Liver (tissue), 9 donors: ENCODE measurements around the gene TMEM234. TPM values are rescaled to one million over a fixed set of nuclear protein-coding genes. Genes with fewer than 3 reads are reported as not detected.
A peak's percentile ranks its signal among the peaks of the same experiment; 100 is the strongest.

ENCODE experiments used
- DNase-seq: peaks from one replicate; pipeline ENCODE4 v3.0.0-alpha.2; 2017; ENCODE audit warnings: low spot score
- H3K27ac ChIP-seq, 2 donors: one replicate each; pipeline ENCODE4 v1.7.0; 2013; ENCODE audit warnings: inconsistent platforms in 2 of 2, low read length in 2 of 2, control low read depth in 1 of 2, low read depth in 1 of 2, mild to moderate bottlenecking in 1 of 2
- H3K27me3 ChIP-seq, 4 donors: one replicate each; pipeline versions ENCODE4 v1.6.1 to v1.7.0; 2013; ENCODE audit warnings: low read length in 3 of 4, inconsistent platforms in 1 of 4, mild to moderate bottlenecking in 1 of 4, moderate library complexity in 1 of 4; ENCODE audit not compliant: control insufficient read depth in 4 of 4, insufficient read depth in 4 of 4
- H3K36me3 ChIP-seq, 4 donors: one replicate each; pipeline versions ENCODE4 v1.6.1 to v1.7.0; 2013; ENCODE audit warnings: low read length in 3 of 4, mild to moderate bottlenecking in 3 of 4, low read depth in 1 of 4, moderate library complexity in 1 of 4; ENCODE audit not compliant: control insufficient read depth in 4 of 4, insufficient read depth in 3 of 4
- H3K4me1 ChIP-seq, 4 donors: one replicate each; pipeline versions ENCODE4 v1.6.1 to v1.7.0; 2013; ENCODE audit warnings: low read length in 3 of 4, mild to moderate bottlenecking in 3 of 4, moderate library complexity in 1 of 4; ENCODE audit not compliant: control insufficient read depth in 4 of 4, insufficient read depth in 4 of 4
- H3K4me3 ChIP-seq, 3 donors: one replicate each; pipeline versions ENCODE4 v1.6.1 to v1.7.0; 2013; ENCODE audit warnings: low read length in 3 of 3, control low read depth in 1 of 3, low read depth in 1 of 3, mild to moderate bottlenecking in 1 of 3
- H3K9ac ChIP-seq, 2 donors: one replicate each; pipeline ENCODE4 v1.7.0; 2013; ENCODE audit warnings: low read length in 2 of 2, mild to moderate bottlenecking in 2 of 2, moderate library complexity in 2 of 2, control low read depth in 1 of 2, low read depth in 1 of 2
- H3K9me3 ChIP-seq, 4 donors: one replicate each; pipeline versions ENCODE4 v1.6.1 to v1.7.0; 2013; ENCODE audit warnings: low read length in 3 of 4; ENCODE audit not compliant: control insufficient read depth in 4 of 4
- ATF3 ChIP-seq: IDR thresholded peaks from 2 replicates; pipeline ENCODE4 v1.6.1; 2016; ENCODE audit warnings: antibody characterized with exemption
- CTCF ChIP-seq: fragments of 150-350 bp; IDR thresholded peaks from 2 replicates; pipeline ENCODE4 v1.5.1; 2017; ENCODE audit warnings: improper control_type of control experiment, low read depth, low read length; ENCODE audit not compliant: missing input control
- EGR1 ChIP-seq, 2 donors: IDR thresholded peaks; 2 replicates each; pipeline ENCODE4 v1.6.1; 2016 to 2018; ENCODE audit warnings: antibody characterized with exemption in 2 of 2, low read depth in 2 of 2
- FOXA2 ChIP-seq: IDR thresholded peaks from 2 replicates; pipeline ENCODE4 v1.6.1; 2016; ENCODE audit warnings: antibody characterized with exemption
- GABPA ChIP-seq, 2 donors: IDR thresholded peaks in 1 of 2; conservative IDR thresholded peaks in 1 of 2; 2 replicates each; pipeline ENCODE4 v1.6.1; 2016; ENCODE audit warnings: antibody characterized with exemption in 2 of 2, mild to moderate bottlenecking in 1 of 2, moderate library complexity in 1 of 2
- HNF4A ChIP-seq, 2 donors: conservative IDR thresholded peaks; 2 replicates each; pipeline ENCODE4 v1.6.1; 2016; ENCODE audit warnings: antibody characterized with exemption in 2 of 2, mild to moderate bottlenecking in 2 of 2
- HNF4G ChIP-seq: IDR thresholded peaks from 2 replicates; pipeline ENCODE4 v1.6.1; 2016; ENCODE audit warnings: antibody characterized with exemption
- JUND ChIP-seq, 2 donors: IDR thresholded peaks; 2 replicates each; pipeline ENCODE4 v1.6.1; 2016; ENCODE audit warnings: antibody characterized with exemption in 2 of 2
- MAX ChIP-seq: IDR thresholded peaks from 2 replicates; pipeline ENCODE4 v1.6.1; 2016; ENCODE audit warnings: antibody characterized with exemption
- NR2F2 ChIP-seq: IDR thresholded peaks from 2 replicates; pipeline ENCODE4 v1.6.1; 2016; ENCODE audit warnings: antibody characterized with exemption
- RAD21 ChIP-seq, 2 donors: IDR thresholded peaks; 2 replicates each; pipeline ENCODE4 v1.6.1; 2016; ENCODE audit warnings: antibody characterized with exemption in 2 of 2, mild to moderate bottlenecking in 2 of 2
- REST ChIP-seq: IDR thresholded peaks from 2 replicates; pipeline ENCODE4 v1.6.1; 2016; ENCODE audit warnings: antibody characterized with exemption, mild to moderate bottlenecking
- RXRA ChIP-seq, 2 donors: IDR thresholded peaks; 2 replicates each; pipeline ENCODE4 v1.6.1; 2017 to 2018; ENCODE audit warnings: antibody characterized with exemption in 2 of 2, mild to moderate bottlenecking in 1 of 2
- SP1 ChIP-seq: IDR thresholded peaks from 2 replicates; pipeline ENCODE4 v1.6.1; 2018; ENCODE audit warnings: antibody characterized with exemption, mild to moderate bottlenecking
- TAF1 ChIP-seq: conservative IDR thresholded peaks from 2 replicates; pipeline ENCODE4 v1.6.1; 2016; ENCODE audit warnings: antibody characterized with exemption, mild to moderate bottlenecking
- YY1 ChIP-seq: IDR thresholded peaks from 2 replicates; pipeline ENCODE4 v1.6.1; 2016; ENCODE audit warnings: antibody characterized with exemption, mild to moderate bottlenecking
- ZBTB33 ChIP-seq: IDR thresholded peaks from 2 replicates; pipeline ENCODE4 v1.6.1; 2016; ENCODE audit warnings: antibody characterized with exemption
- WGBS: extraction: QIAGEN DNeasy Blood & Tissue Kit; methylation state at CpG from one replicate; pipeline ENCODE4 v1.1.7; 2013; 5-methylcytosine and 5-hydroxymethylcytosine counted together
- polyA plus RNA-seq, 2 donors: library from polyadenylated mRNA; stranded (reverse) in 1 of 2; unstranded in 1 of 2; fragments of 200-250 nt in 1 of 2; fragments of >200 nt in 1 of 2; fragmentation: Nextera tagmentation in 1 of 2; extraction: Ambion mirVana in 1 of 2; gene quantifications; one replicate each; pipeline versions ENCODE4 v1.2.1 to v1.2.3, GENCODE V29; 2013 to 2015
- total RNA-seq, 2 donors: library from RNA; depleted of rRNA; stranded (reverse); fragments of >200 nt; gene quantifications; one replicate each; pipeline ENCODE4 v1.2.3, GENCODE V29; 2014
- donor health status: healthy.
- donor health status: healthy.
- donor health status: healthy.
- donor health status: healthy.
- donor health status: healthy.

Gene TMEM234
- total and polyA plus RNA-seq, 4 donors = 5.4 to 6.8 (median 6.1) TPM

GRCh38 chr1:32247983-32248889 lies 26.1 kb upstream of the TMEM234 start:
- H3K4me3 ChIP-seq = no peak overlapping the region
- peak overlapping the region; percentile 63 to 66 for H3K27ac ChIP-seq
- H3K27me3 ChIP-seq = no peaks in the 10 kb centered on the region
- WGBS = 37% methylated on average over 31 of the region's 31 CpGs
- DNase-seq = peak; percentile 82
- no peaks in the 10 kb centered on the region for H3K36me3 ChIP-seq
- no peak for TF ChIP-seq YY1
- TF ChIP-seq CTCF = peak; percentile 77
- no peak for TF ChIP-seq EGR1 (IDR thresholded peaks at IDR 0.05; ENCODE audit: low read depth in 2 of 2)
- TF ChIP-seq MAX = no peak
- TF ChIP-seq ZBTB33 = no peak
- peak; percentile 36 to 59 for TF ChIP-seq RXRA (IDR thresholded peaks at IDR 0.05)
- TF ChIP-seq RAD21 (IDR thresholded peaks at IDR 0.05) = peak; percentile 66 to 82
- peak; percentile 24 for TF ChIP-seq NR2F2
- peaks cover 3 to 18% (median 11%) of the 10 kb centered on the region in 4 donors for H3K4me1 ChIP-seq
- no peak overlapping the region for H3K9ac ChIP-seq
- no peaks in the 10 kb centered on the region for H3K9me3 ChIP-seq

GRCh38 chr1:32247452-32247851 lies 25.3 kb upstream of the TMEM234 start:
- peak overlapping the region; percentile 63 to 66 for H3K27ac ChIP-seq
- no peak for DNase-seq
- peak overlapping the region in 1 of 2 donors; percentile 47 for H3K9ac ChIP-seq
- H3K36me3 ChIP-seq = no peaks in the 10 kb centered on the region
- WGBS = 86% methylated on average over 12 of the region's 12 CpGs
- no peak overlapping the region for H3K4me3 ChIP-seq
- no peaks in the 10 kb centered on the region for H3K27me3 ChIP-seq
- H3K9me3 ChIP-seq = no peaks in the 10 kb centered on the region
- H3K4me1 ChIP-seq = peaks cover 3 to 18% (median 11%) of the 10 kb centered on the region in 4 donors
- TF ChIP-seq TAF1 (no peak), CTCF (no peak), REST (no peak), SP1 (no peak), HNF4G (no peak), JUND (IDR thresholded peaks at IDR 0.05) (no peak), EGR1 (IDR thresholded peaks at IDR 0.05; ENCODE audit: low read depth in 2 of 2) (no peak), MAX (no peak), ZBTB33 (no peak), YY1 (no peak), HNF4A (conservative IDR thresholded peaks at IDR 0.05) (no peak), RAD21 (IDR thresholded peaks at IDR 0.05) (no peak), GABPA (IDR thresholded peaks at IDR 0.05 in 1 of 2, conservative IDR thresholded peaks at IDR 0.05 in 1 of 2) (no peak), ATF3 (no peak), NR2F2 (no peak), FOXA2 (no peak)
